Neural cell (in vitro differentiated cells): ENCODE data around the gene EEF1AKMT4. TPM values are rescaled to one million over a fixed set of nuclear protein-coding genes. Genes with fewer than 3 reads are reported as not detected.

Source experiments
- H2AFZ ChIP-seq: fragments of 200-600, 300-800 bp; sonication (generic), shearing (Covaris generic); 2 replicates; pipeline ENCODE4 v1.6.0; 2014; ENCODE audit warnings: low read depth, mild to moderate bottlenecking, antibody characterized with exemption, low read length, moderate library complexity
- H3F3A ChIP-seq: fragments of 200-600 bp; shearing (Covaris generic); 2 replicates; pipeline ENCODE4 v1.6.1; 2016; ENCODE audit warnings: mild to moderate bottlenecking, moderate library complexity, mixed read lengths, antibody characterized with exemption, low read length; ENCODE audit not compliant: insufficient read depth, poor library complexity, severe bottlenecking
- H3K27ac ChIP-seq: fragments of 200-600, 300-800 bp; sonication (generic), shearing (Covaris generic); 2 replicates; pipeline ENCODE4 v1.5.1; 2014; ENCODE audit warnings: mild to moderate bottlenecking, low read length, moderate library complexity
- H3K27me3 ChIP-seq: fragments of 300-800, 200-600 bp; sonication (generic), shearing (Covaris generic); 2 replicates; pipeline ENCODE4 v1.6.0; 2014; ENCODE audit warnings: mild to moderate bottlenecking, low read depth, low read length, moderate library complexity; ENCODE audit not compliant: insufficient read depth
- H3K36me3 ChIP-seq: fragments of 300-800, 200-600 bp; sonication (generic), shearing (Covaris generic); 2 replicates; pipeline ENCODE4 v1.5.1; 2014; ENCODE audit warnings: mild to moderate bottlenecking, antibody characterized with exemption, low read length, moderate library complexity; ENCODE audit not compliant: insufficient read depth
- H3K4me2 ChIP-seq: fragments of 300-800, 200-600 bp; sonication (generic), shearing (Covaris generic); 2 replicates; pipeline ENCODE4 v1.6.0; 2014; ENCODE audit warnings: mild to moderate bottlenecking, low read length
- H3K4me3 ChIP-seq: fragments of 300-800, 200-600 bp; sonication (generic), shearing (Covaris generic); 2 replicates; pipeline ENCODE4 v1.5.1; 2014; ENCODE audit warnings: mild to moderate bottlenecking, low read length, moderate library complexity
- H3K79me2 ChIP-seq: fragments of 200-600 bp; shearing (Covaris generic); replicated peaks from 2 replicates; pipeline ENCODE4 v1.6.0; 2014; ENCODE audit warnings: mild to moderate bottlenecking, low read length, moderate library complexity; ENCODE audit not compliant: insufficient read depth
- H3K9ac ChIP-seq: fragments of 300-800, 200-600 bp; sonication (generic), shearing (Covaris generic); 2 replicates; pipeline ENCODE4 v1.6.1; 2016; ENCODE audit warnings: mild to moderate bottlenecking, low read length, mixed read lengths
- H3K9me2 ChIP-seq: fragments of 200-600 bp; shearing (Covaris generic); 2 replicates; pipeline ENCODE4 v1.6.1; 2016; ENCODE audit warnings: mild to moderate bottlenecking, low read length, mixed read lengths; ENCODE audit not compliant: insufficient read depth
- H3K9me3 ChIP-seq: fragments of 200-600, 300-800 bp; sonication (generic), shearing (Covaris generic); 2 replicates; pipeline ENCODE4 v1.6.1; 2016; ENCODE audit warnings: mild to moderate bottlenecking, mixed run types, low read length, moderate library complexity, mixed read lengths
- H4K20me1 ChIP-seq: fragments of 200-600 bp; shearing (Covaris generic); 2 replicates; pipeline ENCODE4 v1.6.1; 2016; ENCODE audit warnings: mild to moderate bottlenecking, mixed run types; ENCODE audit not compliant: insufficient read depth
- EP300 ChIP-seq: fragments of 450-650 bp; conservative IDR thresholded peaks from 2 replicates; pipeline ENCODE4 v1.6.1; 2014; ENCODE audit warnings: antibody characterized with exemption, mild to moderate bottlenecking, moderate library complexity; ENCODE audit not compliant: poor library complexity, severe bottlenecking
- EZH2 ChIP-seq: fragments of 200-600, 300-800 bp; shearing (Covaris generic), sonication (generic); IDR thresholded peaks from 2 replicates; pipeline ENCODE4 v1.6.1; 2014; ENCODE audit warnings: antibody characterized with exemption, low read length, borderline replicate concordance, mild to moderate bottlenecking; ENCODE audit not compliant: insufficient read depth, poor library complexity, severe bottlenecking
- MXI1 ChIP-seq: fragments of 450-650 bp; conservative IDR thresholded peaks from 2 replicates; pipeline ENCODE4 v1.6.1; 2014; ENCODE audit warnings: antibody characterized with exemption, mild to moderate bottlenecking; ENCODE audit not compliant: poor library complexity, severe bottlenecking
- POLR2AphosphoS5 ChIP-seq: IDR thresholded peaks from 2 replicates; pipeline ENCODE4 v1.6.1; 2012
- RAD21 ChIP-seq: fragments of 450-650 bp; conservative IDR thresholded peaks from 2 replicates; pipeline ENCODE4 v1.6.1; 2014; ENCODE audit warnings: antibody characterized with exemption, mild to moderate bottlenecking, moderate library complexity
- SMC3 ChIP-seq: fragments of 450-650 bp; conservative IDR thresholded peaks from 2 replicates; pipeline ENCODE4 v1.6.1; 2014; ENCODE audit warnings: antibody characterized with exemption, mild to moderate bottlenecking, moderate library complexity; ENCODE audit not compliant: poor library complexity
- TAF1 ChIP-seq: IDR thresholded peaks from 2 replicates; pipeline ENCODE4 v1.6.1; 2012; ENCODE audit warnings: low read depth
- polyA plus RNA-seq: library from polyadenylated mRNA; depleted of rRNA; stranded (reverse); fragments of >200 nt; gene quantifications from 2 replicates; pipeline ENCODE4 v1.2.3, GENCODE V29; 2014
- TF ChIP-seq, protein P1 (sequence below): fragments of 450-650 bp; IDR thresholded peaks from 2 replicates; pipeline ENCODE4 v1.5.1; 2014; ENCODE audit warnings: antibody characterized with exemption, mild to moderate bottlenecking, moderate library complexity; ENCODE audit not compliant: poor library complexity, severe bottlenecking
- TF ChIP-seq, protein P2 (sequence below): IDR thresholded peaks from 2 replicates; pipeline ENCODE4 v1.6.1; 2012; ENCODE audit warnings: borderline replicate concordance

The EEF1AKMT4 gene
- polyA plus RNA-seq, 1 donor from 2014 or later = 1.6 TPM

DNA sequence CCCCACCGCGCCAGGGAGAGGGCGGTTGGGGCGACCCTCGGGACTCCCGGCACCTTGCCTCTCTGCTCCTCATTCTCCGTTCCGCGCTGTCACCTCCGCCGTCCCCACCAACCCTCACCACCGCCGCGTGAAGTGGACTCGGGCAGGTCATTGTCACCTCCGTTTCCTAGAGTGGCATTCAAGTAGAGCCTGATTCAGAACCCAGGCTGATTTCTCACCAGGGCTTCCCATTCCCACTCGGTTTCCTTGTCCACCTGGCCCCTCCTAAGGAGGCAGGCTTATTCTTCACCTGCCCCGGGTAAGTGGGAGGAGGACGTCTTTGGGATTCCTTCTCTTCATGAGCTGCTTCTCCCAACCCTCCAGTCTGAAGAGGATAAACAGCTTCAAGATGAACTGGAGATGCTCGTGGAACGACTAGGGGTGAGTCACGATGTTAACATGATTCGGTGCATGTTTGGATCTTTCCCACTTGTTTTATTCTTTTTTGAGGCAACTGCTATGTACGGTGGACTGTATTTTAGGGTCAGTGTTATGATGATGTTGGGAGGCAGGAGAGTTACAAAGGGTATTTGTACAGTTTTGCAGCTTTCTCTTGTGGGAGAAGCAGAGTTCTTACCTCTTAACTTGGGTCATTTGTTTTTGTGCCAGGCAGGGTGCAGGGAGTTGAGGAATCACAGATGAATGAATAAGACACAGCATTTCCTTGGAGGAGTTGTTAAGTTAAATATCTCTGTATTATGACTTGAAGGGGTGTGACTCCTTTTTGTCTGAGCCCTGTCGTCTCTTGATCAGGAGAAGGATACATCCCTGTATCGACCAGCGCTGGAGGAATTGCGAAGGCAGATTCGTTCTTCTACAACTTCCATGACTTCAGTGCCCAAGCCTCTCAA is 50.3 kb downstream of the EEF1AKMT4 start:
- Histone ChIP-seq H3K9me2 (no peaks in the 10 kb centered on the region), H3K27me3 (no peaks in the 10 kb centered on the region), H3K4me2 (peak overlapping the region; percentile 65), H3F3A (no peaks in the 10 kb centered on the region), H3K27ac (peak overlapping the region; percentile 84), H2AFZ (peak overlapping the region; percentile 80), H3K9me3 (no peaks in the 10 kb centered on the region), H4K20me1 (no peaks in the 10 kb centered on the region), H3K4me3 (peak overlapping the region; percentile 96), H3K9ac (peak overlapping the region; percentile 92), H3K36me3 (no peaks in the 10 kb centered on the region), H3K79me2 (peaks cover 21% of the 10 kb centered on the region)
- TF ChIP-seq POLR2AphosphoS5 (no peak), MXI1 (peak; percentile 46), SMC3 (peak; percentile 28), TAF1 (no peak), RAD21 (no peak), EZH2 (no peak), EP300 (no peak)
- TF ChIP-seq, protein P1, sequence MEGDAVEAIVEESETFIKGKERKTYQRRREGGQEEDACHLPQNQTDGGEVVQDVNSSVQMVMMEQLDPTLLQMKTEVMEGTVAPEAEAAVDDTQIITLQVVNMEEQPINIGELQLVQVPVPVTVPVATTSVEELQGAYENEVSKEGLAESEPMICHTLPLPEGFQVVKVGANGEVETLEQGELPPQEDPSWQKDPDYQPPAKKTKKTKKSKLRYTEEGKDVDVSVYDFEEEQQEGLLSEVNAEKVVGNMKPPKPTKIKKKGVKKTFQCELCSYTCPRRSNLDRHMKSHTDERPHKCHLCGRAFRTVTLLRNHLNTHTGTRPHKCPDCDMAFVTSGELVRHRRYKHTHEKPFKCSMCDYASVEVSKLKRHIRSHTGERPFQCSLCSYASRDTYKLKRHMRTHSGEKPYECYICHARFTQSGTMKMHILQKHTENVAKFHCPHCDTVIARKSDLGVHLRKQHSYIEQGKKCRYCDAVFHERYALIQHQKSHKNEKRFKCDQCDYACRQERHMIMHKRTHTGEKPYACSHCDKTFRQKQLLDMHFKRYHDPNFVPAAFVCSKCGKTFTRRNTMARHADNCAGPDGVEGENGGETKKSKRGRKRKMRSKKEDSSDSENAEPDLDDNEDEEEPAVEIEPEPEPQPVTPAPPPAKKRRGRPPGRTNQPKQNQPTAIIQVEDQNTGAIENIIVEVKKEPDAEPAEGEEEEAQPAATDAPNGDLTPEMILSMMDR = no peak
- TF ChIP-seq, protein P2, sequence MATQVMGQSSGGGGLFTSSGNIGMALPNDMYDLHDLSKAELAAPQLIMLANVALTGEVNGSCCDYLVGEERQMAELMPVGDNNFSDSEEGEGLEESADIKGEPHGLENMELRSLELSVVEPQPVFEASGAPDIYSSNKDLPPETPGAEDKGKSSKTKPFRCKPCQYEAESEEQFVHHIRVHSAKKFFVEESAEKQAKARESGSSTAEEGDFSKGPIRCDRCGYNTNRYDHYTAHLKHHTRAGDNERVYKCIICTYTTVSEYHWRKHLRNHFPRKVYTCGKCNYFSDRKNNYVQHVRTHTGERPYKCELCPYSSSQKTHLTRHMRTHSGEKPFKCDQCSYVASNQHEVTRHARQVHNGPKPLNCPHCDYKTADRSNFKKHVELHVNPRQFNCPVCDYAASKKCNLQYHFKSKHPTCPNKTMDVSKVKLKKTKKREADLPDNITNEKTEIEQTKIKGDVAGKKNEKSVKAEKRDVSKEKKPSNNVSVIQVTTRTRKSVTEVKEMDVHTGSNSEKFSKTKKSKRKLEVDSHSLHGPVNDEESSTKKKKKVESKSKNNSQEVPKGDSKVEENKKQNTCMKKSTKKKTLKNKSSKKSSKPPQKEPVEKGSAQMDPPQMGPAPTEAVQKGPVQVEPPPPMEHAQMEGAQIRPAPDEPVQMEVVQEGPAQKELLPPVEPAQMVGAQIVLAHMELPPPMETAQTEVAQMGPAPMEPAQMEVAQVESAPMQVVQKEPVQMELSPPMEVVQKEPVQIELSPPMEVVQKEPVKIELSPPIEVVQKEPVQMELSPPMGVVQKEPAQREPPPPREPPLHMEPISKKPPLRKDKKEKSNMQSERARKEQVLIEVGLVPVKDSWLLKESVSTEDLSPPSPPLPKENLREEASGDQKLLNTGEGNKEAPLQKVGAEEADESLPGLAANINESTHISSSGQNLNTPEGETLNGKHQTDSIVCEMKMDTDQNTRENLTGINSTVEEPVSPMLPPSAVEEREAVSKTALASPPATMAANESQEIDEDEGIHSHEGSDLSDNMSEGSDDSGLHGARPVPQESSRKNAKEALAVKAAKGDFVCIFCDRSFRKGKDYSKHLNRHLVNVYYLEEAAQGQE = no peak

DNA sequence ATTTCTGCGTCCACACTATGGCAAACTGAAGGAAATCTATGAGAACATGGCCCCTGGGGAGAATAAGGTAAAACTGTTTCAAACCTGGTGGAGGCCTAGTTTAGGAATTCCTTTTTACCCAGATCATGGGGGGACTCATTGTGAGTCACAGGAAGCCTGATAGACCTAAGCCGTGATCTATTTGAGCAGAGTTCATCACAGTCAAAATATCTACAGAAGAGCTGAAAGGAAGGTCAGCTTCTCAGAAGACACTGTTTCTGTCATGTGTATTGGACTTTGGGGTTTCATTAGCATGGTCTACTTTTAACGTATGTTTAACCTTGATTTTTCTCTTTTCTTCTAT is 50.9 kb downstream of the EEF1AKMT4 start:
- peaks cover 21% of the 10 kb centered on the region for H3K79me2 ChIP-seq

More for the DNA sequence above, 50.9 kb downstream of the EEF1AKMT4 start:
- no peaks in the 10 kb centered on the region for H3K27me3 ChIP-seq
- H3K27ac ChIP-seq = no peak overlapping the region
- H4K20me1 ChIP-seq = no peaks in the 10 kb centered on the region
- H3K9ac ChIP-seq = peak overlapping the region; percentile 92
- peak overlapping the region; percentile 65 for H3K4me2 ChIP-seq
- TF ChIP-seq TAF1 = no peak
- TF ChIP-seq, protein P2 = no peak
- no peak for TF ChIP-seq EZH2
- no peak for TF ChIP-seq EP300
- TF ChIP-seq, protein P1 = no peak
- TF ChIP-seq POLR2AphosphoS5 = no peak
- TF ChIP-seq RAD21 = no peak
- no peak for TF ChIP-seq MXI1
- no peak for TF ChIP-seq SMC3
- peak overlapping the region; percentile 96 for H3K4me3 ChIP-seq
- H3K36me3 ChIP-seq = no peaks in the 10 kb centered on the region
- H3F3A ChIP-seq = no peaks in the 10 kb centered on the region
- H3K9me3 ChIP-seq = no peaks in the 10 kb centered on the region
- H3K9me2 ChIP-seq = no peaks in the 10 kb centered on the region
- no peak overlapping the region for H2AFZ ChIP-seq
